BJ (cell line): ENCODE data around the gene HYDIN. TPM values are rescaled to one million over a fixed set of nuclear protein-coding genes. Genes with fewer than 3 reads are reported as not detected.

Experiments
- CTCF ChIA-PET: fragments of 350-600 bp; formaldehyde crosslinking; extraction: SDS; loops from one replicate; lab custom pipeline; 2021; ENCODE audit warnings: antibody characterized with exemption, inconsistent platforms; lab: Yijun Ruan, JAX
- POLR2A ChIA-PET: fragments of 300-600 bp; sonication (Branson Sonifier 250); formaldehyde crosslinking; extraction: SDS; loops from one replicate; lab custom pipeline; 2021; ENCODE audit warnings: antibody characterized with exemption; lab: Charles Lee
- DNase-seq: peaks from one replicate; pipeline ENCODE4 v3.0.0-alpha.2; 2011; ENCODE audit warnings: low read depth
- H3K27me3 ChIP-seq: 2 replicates; pipeline ENCODE4 v1.6.0; 2011; ENCODE audit warnings: low read length; ENCODE audit not compliant: control insufficient read depth, insufficient read depth
- H3K36me3 ChIP-seq: 2 replicates; pipeline ENCODE4 v1.5.1; 2011; ENCODE audit warnings: low read length; ENCODE audit not compliant: control insufficient read depth, insufficient read depth
- H3K4me3 ChIP-seq: 2 replicates; pipeline ENCODE4 v1.5.1; 2011; ENCODE audit warnings: low read depth, mild to moderate bottlenecking, control low read depth, low read length
- CTCF ChIP-seq: IDR thresholded peaks from 2 replicates; pipeline ENCODE4 v1.5.1; 2011; ENCODE audit warnings: low read depth, mild to moderate bottlenecking, control low read depth, inconsistent platforms, low read length, moderate library complexity; ENCODE audit not compliant: insufficient read depth
- polyA plus RNA-seq: library from polyadenylated mRNA; depleted of rRNA; stranded (reverse); fragments of >200 nt; gene quantifications from 2 replicates; pipeline ENCODE4 v1.2.3, GENCODE V29; 2011

The HYDIN gene
- polyA plus RNA-seq, 1 experiment, result 0.47 TPM

GRCh38 chr16:71214746-71215381 is 15.7 kb downstream of the HYDIN start:
- ChIA-PET CTCF (no interaction called here), POLR2A (no interaction called here)
- H3K36me3 ChIP-seq, result no peaks in the 10 kb centered on the region
- TF ChIP-seq CTCF, result no peak
- H3K4me3 ChIP-seq, result no peak overlapping the region
- no peaks in the 10 kb centered on the region for H3K27me3 ChIP-seq
- no peak for DNase-seq

- no peaks in the 10 kb centered on the region for H3K36me3 ChIP-seq
- no peak overlapping the region for H3K4me3 ChIP-seq
- POLR2A ChIA-PET, result no interaction called here
- CTCF ChIA-PET, result no interaction called here
- DNase-seq, result no peak
- no peak for TF ChIP-seq CTCF
- no peaks in the 10 kb centered on the region for H3K27me3 ChIP-seq
Observed at GRCh38 chr16:71205482-71206131, 24.9 kb downstream of the HYDIN start.

GRCh38 chr16:71203631-71204030 is 26.9 kb downstream of the HYDIN start:
- no peak for TF ChIP-seq CTCF
- no peaks in the 10 kb centered on the region for H3K27me3 ChIP-seq
- no peak for DNase-seq
- POLR2A ChIA-PET, result no interaction called here
- CTCF ChIA-PET, result no interaction called here
- no peaks in the 10 kb centered on the region for H3K36me3 ChIP-seq
- H3K4me3 ChIP-seq, result no peak overlapping the region

- Histone ChIP-seq H3K27me3 (no peaks in the 10 kb centered on the region), H3K4me3 (no peak overlapping the region), H3K36me3 (no peaks in the 10 kb centered on the region)
- POLR2A ChIA-PET, result no interaction called here
- DNase-seq, result no peak
- TF ChIP-seq CTCF, result no peak
- CTCF ChIA-PET, result no interaction called here
Observed at GRCh38 chr16:71201556-71201955, 29.0 kb downstream of the HYDIN start.

- H3K4me3 ChIP-seq, result no peak overlapping the region
- ChIA-PET POLR2A (no interaction called here), CTCF (no interaction called here)
- H3K36me3 ChIP-seq, result no peaks in the 10 kb centered on the region
- no peak for TF ChIP-seq CTCF
- DNase-seq, result no peak
- no peaks in the 10 kb centered on the region for H3K27me3 ChIP-seq
Observed at GRCh38 chr16:71201054-71201453, 29.5 kb downstream of the HYDIN start.
